GM19099 (cell line): ENCODE data around the gene ANLN.

Experiments used
- POLR2A ChIP-seq: IDR thresholded peaks from 3 replicates; pipeline ENCODE4 v1.6.1; 2011; ENCODE audit warnings: low read depth; ENCODE audit not compliant: insufficient read length; ENCODE audit errors: extremely low read depth

ANLN gene

GRCh38 chr7:36430881-36431280 is 41.2 kb downstream of the ANLN start:
- no peak for TF ChIP-seq POLR2A

DNA sequence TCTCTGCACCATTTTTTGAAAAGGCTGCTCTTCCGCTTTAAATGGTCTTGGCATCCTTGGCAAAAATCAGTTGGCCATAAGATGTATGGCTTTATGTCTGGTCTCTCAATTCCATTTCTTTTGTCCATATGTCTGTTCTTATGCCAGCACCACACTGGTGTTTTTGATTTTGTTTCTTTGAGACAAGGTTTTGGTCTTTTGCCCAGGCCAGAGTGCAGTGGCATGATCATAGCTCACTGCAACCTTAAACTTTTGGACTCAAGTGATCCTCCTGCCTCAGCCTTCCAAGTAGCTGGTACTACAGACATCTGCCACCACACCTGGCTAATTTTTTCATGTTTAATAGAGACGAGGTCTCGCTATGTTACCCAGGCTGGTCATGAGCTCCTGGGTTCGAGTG is 48.5 kb downstream of the ANLN start:
- no peak for TF ChIP-seq POLR2A

DNA sequence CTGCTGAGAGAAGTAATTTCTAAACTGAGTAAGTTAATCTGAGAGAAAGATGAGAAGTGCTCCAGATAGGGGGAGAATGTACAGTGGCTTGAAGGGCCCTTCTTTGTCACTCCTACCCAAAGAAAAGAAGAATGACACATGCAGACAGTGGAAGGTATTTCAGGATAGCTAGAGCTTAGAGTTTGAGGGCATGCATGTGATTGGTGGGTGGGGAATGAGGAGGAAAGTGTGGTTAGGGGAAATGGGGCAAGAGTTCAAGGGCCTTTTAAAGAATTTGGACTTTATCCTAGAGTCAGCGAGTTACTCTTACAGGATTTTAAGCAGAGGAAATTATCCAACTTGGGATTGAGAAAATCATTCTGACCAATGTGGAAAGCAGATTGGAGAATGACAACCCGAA is 50.0 kb downstream of the ANLN start:
- no peak for TF ChIP-seq POLR2A

- TF ChIP-seq POLR2A = no peak
These were observed 51.2 kb downstream of the ANLN start for GRCh38 chr7:36440880-36441279.

DNA sequence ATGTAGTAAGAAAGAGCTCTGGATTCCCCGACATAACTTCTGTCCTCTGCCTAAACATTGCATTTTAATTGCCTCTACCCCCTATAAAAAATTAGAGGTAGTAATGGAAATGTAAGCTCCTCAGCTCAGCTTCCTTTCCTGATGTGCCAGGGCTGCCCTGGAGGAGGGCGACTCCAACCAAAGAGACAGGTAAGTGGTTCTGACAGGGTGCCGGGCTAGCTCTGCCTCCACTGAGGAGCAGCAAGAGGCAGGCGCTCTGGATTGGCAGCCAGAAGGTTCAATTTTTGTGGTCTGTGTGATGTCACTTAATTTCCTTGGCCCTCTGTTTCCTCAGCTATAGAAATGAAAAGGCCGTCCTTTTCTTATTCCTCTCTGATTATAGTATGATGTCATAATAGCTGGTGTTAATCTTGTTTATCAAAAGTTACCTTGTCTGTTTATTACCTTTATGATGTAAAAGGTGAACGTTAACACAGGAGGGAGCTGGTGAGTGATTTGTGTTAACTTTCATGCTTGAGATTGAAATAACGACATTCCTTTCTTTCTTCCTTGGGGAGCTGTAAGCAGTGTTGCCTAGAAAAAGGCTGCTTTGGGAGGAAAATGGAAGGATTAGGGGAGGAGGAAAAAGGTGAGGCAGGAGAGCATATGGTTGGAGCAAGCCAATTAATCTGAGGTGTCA is 51.8 kb downstream of the ANLN start:
- TF ChIP-seq POLR2A = no peak

GRCh38 chr7:36448781-36449379 is 59.2 kb downstream of the ANLN start:
- TF ChIP-seq POLR2A = no peak

GRCh38 chr7:36449685-36450084 is 60.0 kb downstream of the ANLN start:
- TF ChIP-seq POLR2A = no peak

GRCh38 chr7:36453769-36454168 is 64.1 kb downstream of the ANLN start:
- no peak for TF ChIP-seq POLR2A

DNA sequence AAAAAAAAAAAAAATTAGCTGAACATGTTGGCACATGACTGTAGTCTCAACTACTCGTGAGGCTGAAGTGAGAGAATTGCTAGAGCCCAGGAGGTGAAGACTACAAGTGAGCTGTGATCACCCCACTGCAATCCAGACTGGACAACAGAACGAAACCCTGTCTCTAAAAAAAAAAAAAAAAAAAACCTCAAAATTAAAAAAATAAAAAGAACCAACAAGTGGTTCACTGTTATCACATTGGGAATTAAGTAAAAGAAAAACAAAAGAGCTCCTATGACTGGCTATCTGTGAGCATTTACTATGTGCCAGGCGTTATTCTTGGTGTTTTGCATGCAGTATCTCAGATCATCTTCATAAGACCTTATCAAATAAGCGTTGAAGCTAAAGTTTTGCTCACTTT is 66.0 kb downstream of the ANLN start:
- TF ChIP-seq POLR2A = no peak

GRCh38 chr7:36456138-36456537 is 66.5 kb downstream of the ANLN start:
- no peak for TF ChIP-seq POLR2A

- no peak for TF ChIP-seq POLR2A
These were observed 66.9 kb downstream of the ANLN start for GRCh38 chr7:36456548-36456947.

DNA sequence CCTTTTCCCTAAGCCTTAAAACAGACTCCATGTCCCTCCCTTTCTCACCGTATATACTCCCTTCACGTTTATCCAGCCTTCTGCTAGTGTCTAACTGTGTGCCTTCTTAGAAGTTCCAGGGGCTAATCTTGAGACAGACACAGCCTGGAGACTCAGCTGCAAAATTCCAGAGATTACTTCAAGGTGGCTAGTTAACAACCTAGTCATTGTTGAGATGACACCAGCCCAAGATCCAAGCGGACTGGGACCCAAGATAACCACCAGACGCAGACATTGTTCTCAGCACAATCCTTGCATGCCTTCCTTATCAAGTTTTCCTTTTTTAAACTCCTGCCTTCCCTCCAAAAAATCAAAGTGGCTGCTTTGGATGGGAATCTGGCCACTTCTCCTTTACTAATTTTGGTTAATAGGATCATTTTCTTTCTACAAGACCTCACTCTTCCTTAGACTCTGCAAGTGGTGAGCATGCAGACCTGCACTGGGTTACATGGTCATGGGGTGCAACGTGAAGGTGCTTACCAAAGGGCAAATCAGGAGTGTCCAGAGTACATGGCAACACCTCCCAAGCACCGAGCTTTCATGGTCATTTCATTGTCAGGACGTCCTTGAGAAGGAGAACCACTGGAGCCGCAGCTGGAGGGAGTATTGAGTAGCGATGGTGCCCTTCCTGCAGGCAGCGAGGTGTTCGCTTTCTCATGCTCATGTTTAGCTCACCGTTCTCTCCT is 69.7 kb downstream of the ANLN start:
- TF ChIP-seq POLR2A = no peak

- TF ChIP-seq POLR2A = no peak
These were observed 71.3 kb downstream of the ANLN start for GRCh38 chr7:36460811-36461429.

DNA sequence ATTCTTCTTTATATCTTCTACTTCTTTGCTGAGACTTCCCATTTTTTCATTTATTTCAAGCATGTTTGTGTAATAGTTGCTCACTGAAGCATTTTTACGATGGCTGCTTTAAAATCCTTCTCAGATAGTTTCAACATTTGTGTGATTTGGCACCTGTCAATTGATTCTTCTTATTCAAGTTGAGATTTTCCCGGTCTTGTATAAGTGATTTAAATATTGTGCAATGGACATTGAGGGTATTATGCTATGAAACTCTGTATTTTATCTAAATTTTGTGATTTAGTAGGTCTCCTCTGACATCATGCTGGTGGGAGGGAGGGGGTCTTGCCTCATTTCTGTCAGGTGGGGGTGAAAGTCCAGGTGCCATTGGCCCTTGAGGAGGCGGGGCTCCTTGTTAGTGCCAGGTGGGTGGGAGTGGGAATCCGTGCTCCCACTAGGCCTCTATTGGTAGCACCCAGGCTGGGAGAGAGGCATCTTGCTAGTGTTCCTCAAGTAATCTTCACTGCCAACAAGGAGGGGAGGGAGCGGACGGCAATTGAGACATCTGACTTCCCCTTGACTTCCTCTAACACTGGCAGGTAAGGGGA is 73.0 kb downstream of the ANLN start:
- no peak for TF ChIP-seq POLR2A

GRCh38 chr7:36464271-36464670 is 74.6 kb downstream of the ANLN start:
- TF ChIP-seq POLR2A = no peak

DNA sequence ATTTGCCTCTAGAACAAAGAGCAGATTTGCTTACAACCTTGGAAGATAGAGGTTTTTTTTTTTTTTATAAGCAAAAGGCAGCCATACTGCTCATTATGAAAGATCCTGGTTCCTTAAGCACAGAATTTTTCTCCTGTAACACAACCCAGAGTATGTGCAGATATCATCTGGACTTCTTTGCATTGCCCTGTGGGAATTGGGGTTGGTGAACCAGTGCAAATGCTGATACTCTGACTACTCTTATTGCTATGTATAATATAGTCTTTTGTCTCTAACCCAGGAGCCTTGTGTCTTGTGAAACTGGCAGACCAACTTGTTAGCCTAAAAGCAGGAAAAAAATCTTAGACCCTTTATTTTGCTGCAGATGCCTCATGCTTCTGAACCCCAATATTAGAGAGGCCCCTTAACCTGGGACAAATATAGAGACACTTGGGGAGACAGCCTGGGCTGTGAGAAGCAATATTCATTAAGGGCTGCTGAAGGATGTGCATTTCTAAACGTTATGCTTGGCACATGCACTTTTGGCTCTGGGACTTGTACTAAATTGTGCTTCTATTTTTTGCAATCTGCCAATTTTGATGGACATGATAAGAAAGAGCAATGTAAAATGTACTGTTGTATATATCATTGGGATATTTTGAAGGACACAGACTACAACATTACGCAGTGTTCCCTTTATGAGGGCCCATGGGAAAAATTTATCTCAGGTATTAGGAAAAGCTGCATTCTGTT is 78.9 kb downstream of the ANLN start:
- TF ChIP-seq POLR2A = no peak

GRCh38 chr7:36469236-36469635 is 79.6 kb downstream of the ANLN start:
- TF ChIP-seq POLR2A = no peak
